Camera-type eye (tissue), 1 donor: ENCODE results near the gene TNMD. TPM values are rescaled to one million over a fixed set of nuclear protein-coding genes. Genes with fewer than 3 reads are reported as not detected.

ENCODE experiments used
- total RNA-seq: library from RNA; depleted of rRNA; stranded (reverse); fragments of >200 nt; gene quantifications from one replicate; pipeline ENCODE4 v1.2.3, GENCODE V29; 2014

TNMD gene
- total RNA-seq: 36.9 TPM

GRCh38 chrX:100584611-100585010, at the start of gene TNMD:
Gene TNMD, plus strand, starts transcription at chrX:100584936. Its CDS starts 83 bp downstream, at chrX:100585019.

GRCh38 chrX:100636321-100636991, 51.7 kb downstream of the TNMD start, which contains the start of gene TSPAN6:
Gene TSPAN6, minus strand, starts transcription at chrX:100636806. Its CDS starts 112 bp downstream, at chrX:100636694.

GRCh38 chrX:100643956-100644860, 59.5 kb downstream of the TNMD start, which contains the start of gene SRPX2:
Gene SRPX2, plus strand, starts transcription at chrX:100644199. Its CDS starts 2,124 bp downstream, at chrX:100646323.

Other genes starting within 250 kb of the TNMD start
- gene PCDH19, start 174.7 kb upstream of the TNMD start, total RNA-seq: 28.6 TPM
- gene TSPAN6, start 51.9 kb downstream of the TNMD start, total RNA-seq: 55.5 TPM
- 6.3 TPM for gene SRPX2, start 59.3 kb downstream of the TNMD start, total RNA-seq
- gene SYTL4, start 147.2 kb downstream of the TNMD start, total RNA-seq: 32.8 TPM
- 22.9 TPM for gene CSTF2, start 235.5 kb downstream of the TNMD start, total RNA-seq